Keratinocyte (primary cell): ENCODE data around the gene SOCS1. TPM values are rescaled to one million over a fixed set of nuclear protein-coding genes. Genes with fewer than 3 reads are reported as not detected.
"Not testable (repeated sequence)": the region's sequence is repeated elsewhere in the genome, so short reads cannot be mapped to it uniquely, and the experiment has no call there.

Source experiments
- DNase-seq: peaks from one replicate; pipeline ENCODE4 v3.0.0-alpha.2; 2011; ENCODE audit warnings: low read depth, missing footprints, low spot score
- FAIRE-seq: peaks from 2 replicates; lab custom pipeline; 2011; peaks lifted over from hg19 to GRCh38; lab: Jason Lieb, UNC
- H2AFZ ChIP-seq: 2 replicates; pipeline ENCODE4 v1.6.0; 2012; ENCODE audit warnings: low read length, control low read depth, inconsistent platforms; ENCODE audit not compliant: control insufficient read depth
- H3K27ac ChIP-seq: 2 replicates; pipeline ENCODE4 v1.5.1; 2011; ENCODE audit warnings: low read length; ENCODE audit not compliant: control insufficient read depth, insufficient read depth
- H3K27me3 ChIP-seq: 3 replicates; pipeline ENCODE4 v1.6.0; 2011; ENCODE audit warnings: low read length; ENCODE audit not compliant: control insufficient read depth, insufficient read depth; ENCODE audit errors: extremely low read depth
- H3K36me3 ChIP-seq, 2 experiments: 2 replicates in 1 of 2; 3 replicates in 1 of 2; pipeline ENCODE4 v1.5.1; 2011; ENCODE audit warnings: low read length in 2 of 2, mild to moderate bottlenecking in 1 of 2; ENCODE audit not compliant: control insufficient read depth in 2 of 2, insufficient read depth in 2 of 2; ENCODE audit errors: extremely low read depth in 1 of 2
- H3K4me1 ChIP-seq: 3 replicates; pipeline ENCODE4 v1.5.1; 2011; ENCODE audit warnings: low read length; ENCODE audit not compliant: control insufficient read depth, insufficient read depth; ENCODE audit errors: extremely low read depth
- H3K4me2 ChIP-seq: 3 replicates; pipeline ENCODE4 v1.6.0; 2011; ENCODE audit warnings: low read depth, low read length; ENCODE audit not compliant: control insufficient read depth, insufficient read depth; ENCODE audit errors: extremely low read depth
- H3K4me3 ChIP-seq, 3 experiments: fragments of 200-600 bp in 1 of 3; sonication (generic) in 1 of 3; 2 replicates in 2 of 3; 3 replicates in 1 of 3; pipeline ENCODE4 v1.5.1; 2011 to 2016; ENCODE audit warnings: low read length in 3 of 3, mild to moderate bottlenecking in 3 of 3, control low read depth in 2 of 3, inconsistent platforms in 1 of 3, low read depth in 1 of 3, mixed read lengths in 1 of 3, mixed run types in 1 of 3, moderate library complexity in 1 of 3; ENCODE audit not compliant: control insufficient read depth in 2 of 3, insufficient read depth in 2 of 3; ENCODE audit errors: extremely low read depth in 1 of 3
- H3K79me2 ChIP-seq: 2 replicates; pipeline ENCODE4 v1.6.0; 2012; ENCODE audit warnings: low read length; ENCODE audit not compliant: control insufficient read depth, insufficient read depth
- H3K9ac ChIP-seq: 3 replicates; pipeline ENCODE4 v1.6.0; 2011; ENCODE audit warnings: low read length; ENCODE audit not compliant: control insufficient read depth, insufficient read depth; ENCODE audit errors: extremely low read depth
- H3K9me1 ChIP-seq: 3 replicates; pipeline ENCODE4 v1.6.0; 2011; ENCODE audit warnings: low read length; ENCODE audit not compliant: control insufficient read depth, insufficient read depth; ENCODE audit errors: extremely low read depth
- H3K9me3 ChIP-seq: 2 replicates; pipeline ENCODE4 v1.5.1; 2012; ENCODE audit warnings: low read depth, low read length; ENCODE audit not compliant: control insufficient read depth
- H4K20me1 ChIP-seq: 3 replicates; pipeline ENCODE4 v1.6.0; 2011; ENCODE audit warnings: low read length; ENCODE audit not compliant: control insufficient read depth, insufficient read depth; ENCODE audit errors: extremely low read depth
- CTCF ChIP-seq, 3 experiments: IDR thresholded peaks in 1 of 3; conservative IDR thresholded peaks in 1 of 3; optimal IDR thresholded peaks in 1 of 3; 2 replicates in 2 of 3; 3 replicates in 1 of 3; pipeline versions ENCODE3 to v1.5.1; 2011; ENCODE audit warnings: low read length in 3 of 3, mild to moderate bottlenecking in 3 of 3, moderate library complexity in 2 of 3, control low read depth in 1 of 3, inconsistent platforms in 1 of 3; ENCODE audit not compliant: insufficient read depth in 2 of 3; ENCODE audit errors: extremely low read depth in 1 of 3
- EZH2 ChIP-seq: IDR thresholded peaks from one replicate; pipeline ENCODE4 v1.6.1; 2012; ENCODE audit warnings: inconsistent platforms, mild to moderate bottlenecking, low read length, moderate library complexity
- dilution Hi-C: fragments of 300-500 bp; cut with MboI; formaldehyde crosslinking; loops from one replicate; pipeline ENCODE4 v1.7.0; 2020; ENCODE audit warnings: low sequenced_read_pairs; ENCODE audit not compliant: extremely low pct_ligation_motif_present
- polyA plus RNA-seq, 5 experiments: library from polyadenylated mRNA; depleted of rRNA in 3 of 5; stranded (reverse) in 3 of 5; stranded (forward) in 1 of 5; unstranded in 1 of 5; fragments of >200 nt; gene quantifications; 1 replicate in 1 of 5; 2 replicates in 3 of 5; 3 replicates in 1 of 5; pipeline versions ENCODE4 v1.2.1 to v1.2.3, GENCODE V29; 2011 to 2012; ENCODE audit warnings: missing spikeins in 2 of 5, low read depth in 1 of 5, low replicate concordance in 1 of 5

SOCS1 gene
- polyA plus RNA-seq, 1 donor (not counting 4 experiments of a cell fraction or from before 2014, with no cell fraction given), result 0.98 TPM

GRCh38 chr16:11224096-11224893, 31.7 kb downstream of the SOCS1 start:
- FAIRE-seq, result no peak
- Histone ChIP-seq H3K9me3 (no peaks in the 10 kb centered on the region), H2AFZ (no peak overlapping the region), H3K27ac (no peak overlapping the region), H3K79me2 (no peaks in the 10 kb centered on the region), H3K4me1 (no peaks in the 10 kb centered on the region), H3K4me2 (no peak overlapping the region), H3K4me3 (no peak overlapping the region), H4K20me1 (no peaks in the 10 kb centered on the region), H3K36me3 (no peaks in the 10 kb centered on the region), H3K9ac (no peak overlapping the region), H3K9me1 (no peaks in the 10 kb centered on the region), H3K27me3 (no peaks in the 10 kb centered on the region)
- DNase-seq, result no peak
- TF ChIP-seq EZH2 (no peak), CTCF (optimal IDR thresholded peaks at IDR 0.05 in 1 of 3, IDR thresholded peaks at IDR 0.05 in 1 of 3, conservative IDR thresholded peaks at IDR 0.05 in 1 of 3; ENCODE audit: extremely low read depth in 1 of 3, insufficient read depth in 2 of 3, low read length in 3 of 3) (no peak)
- dilution Hi-C loops, result no loop called here

- H3K9ac ChIP-seq, H3K4me3 ChIP-seq, H3K9me3 ChIP-seq, DNase-seq, FAIRE-seq, H2AFZ ChIP-seq, H3K4me1 ChIP-seq, dilution Hi-C loops, H3K27ac ChIP-seq, H3K36me3 ChIP-seq, H3K9me1 ChIP-seq, H4K20me1 ChIP-seq, H3K27me3 ChIP-seq, H3K4me2 ChIP-seq, H3K79me2 ChIP-seq: not testable (repeated sequence)
Measured at GRCh38 chr16:11220507-11220906, 35.5 kb downstream of the SOCS1 start.
